Keratinocyte (primary cell): ENCODE measurements around the gene CABLES2. TPM values are rescaled to one million over a fixed set of nuclear protein-coding genes. Genes with fewer than 3 reads are reported as not detected.

ENCODE experiments used
- DNase-seq: peaks from one replicate; pipeline ENCODE4 v3.0.0-alpha.2; 2011; ENCODE audit warnings: low read depth, missing footprints, low spot score
- FAIRE-seq: peaks from 2 replicates; lab custom pipeline; 2011; peaks lifted over from hg19 to GRCh38; lab: Jason Lieb, UNC
- H2AFZ ChIP-seq: 2 replicates; pipeline ENCODE4 v1.6.0; 2012; ENCODE audit warnings: low read length, control low read depth, inconsistent platforms; ENCODE audit not compliant: control insufficient read depth
- H3K27ac ChIP-seq: 2 replicates; pipeline ENCODE4 v1.5.1; 2011; ENCODE audit warnings: low read length; ENCODE audit not compliant: control insufficient read depth, insufficient read depth
- H3K27me3 ChIP-seq: 3 replicates; pipeline ENCODE4 v1.6.0; 2011; ENCODE audit warnings: low read length; ENCODE audit not compliant: control insufficient read depth, insufficient read depth; ENCODE audit errors: extremely low read depth
- H3K36me3 ChIP-seq, 2 experiments: 2 replicates in 1 of 2; 3 replicates in 1 of 2; pipeline ENCODE4 v1.5.1; 2011; ENCODE audit warnings: low read length in 2 of 2, mild to moderate bottlenecking in 1 of 2; ENCODE audit not compliant: control insufficient read depth in 2 of 2, insufficient read depth in 2 of 2; ENCODE audit errors: extremely low read depth in 1 of 2
- H3K4me1 ChIP-seq: 3 replicates; pipeline ENCODE4 v1.5.1; 2011; ENCODE audit warnings: low read length; ENCODE audit not compliant: control insufficient read depth, insufficient read depth; ENCODE audit errors: extremely low read depth
- H3K4me2 ChIP-seq: 3 replicates; pipeline ENCODE4 v1.6.0; 2011; ENCODE audit warnings: low read depth, low read length; ENCODE audit not compliant: control insufficient read depth, insufficient read depth; ENCODE audit errors: extremely low read depth
- H3K4me3 ChIP-seq, 3 experiments: fragments of 200-600 bp in 1 of 3; sonication (generic) in 1 of 3; 2 replicates in 2 of 3; 3 replicates in 1 of 3; pipeline ENCODE4 v1.5.1; 2011 to 2016; ENCODE audit warnings: low read length in 3 of 3, mild to moderate bottlenecking in 3 of 3, control low read depth in 2 of 3, inconsistent platforms in 1 of 3, low read depth in 1 of 3, mixed read lengths in 1 of 3, mixed run types in 1 of 3, moderate library complexity in 1 of 3; ENCODE audit not compliant: control insufficient read depth in 2 of 3, insufficient read depth in 2 of 3; ENCODE audit errors: extremely low read depth in 1 of 3
- H3K79me2 ChIP-seq: 2 replicates; pipeline ENCODE4 v1.6.0; 2012; ENCODE audit warnings: low read length; ENCODE audit not compliant: control insufficient read depth, insufficient read depth
- H3K9ac ChIP-seq: 3 replicates; pipeline ENCODE4 v1.6.0; 2011; ENCODE audit warnings: low read length; ENCODE audit not compliant: control insufficient read depth, insufficient read depth; ENCODE audit errors: extremely low read depth
- H3K9me1 ChIP-seq: 3 replicates; pipeline ENCODE4 v1.6.0; 2011; ENCODE audit warnings: low read length; ENCODE audit not compliant: control insufficient read depth, insufficient read depth; ENCODE audit errors: extremely low read depth
- H3K9me3 ChIP-seq: 2 replicates; pipeline ENCODE4 v1.5.1; 2012; ENCODE audit warnings: low read depth, low read length; ENCODE audit not compliant: control insufficient read depth
- H4K20me1 ChIP-seq: 3 replicates; pipeline ENCODE4 v1.6.0; 2011; ENCODE audit warnings: low read length; ENCODE audit not compliant: control insufficient read depth, insufficient read depth; ENCODE audit errors: extremely low read depth
- EZH2 ChIP-seq: IDR thresholded peaks from one replicate; pipeline ENCODE4 v1.6.1; 2012; ENCODE audit warnings: inconsistent platforms, mild to moderate bottlenecking, low read length, moderate library complexity
- dilution Hi-C: fragments of 300-500 bp; cut with MboI; formaldehyde crosslinking; loops from one replicate; pipeline ENCODE4 v1.7.0; 2020; ENCODE audit warnings: low sequenced_read_pairs; ENCODE audit not compliant: extremely low pct_ligation_motif_present
- polyA plus RNA-seq, 5 experiments: library from polyadenylated mRNA; depleted of rRNA in 3 of 5; stranded (reverse) in 3 of 5; stranded (forward) in 1 of 5; unstranded in 1 of 5; fragments of >200 nt; gene quantifications; 1 replicate in 1 of 5; 2 replicates in 3 of 5; 3 replicates in 1 of 5; pipeline versions ENCODE4 v1.2.1 to v1.2.3, GENCODE V29; 2011 to 2012; ENCODE audit warnings: missing spikeins in 2 of 5, low read depth in 1 of 5, low replicate concordance in 1 of 5
- TF ChIP-seq, protein P1 (sequence below), 3 experiments: IDR thresholded peaks in 1 of 3; conservative IDR thresholded peaks in 1 of 3; optimal IDR thresholded peaks in 1 of 3; 2 replicates in 2 of 3; 3 replicates in 1 of 3; pipeline versions ENCODE3 to v1.5.1; 2011; ENCODE audit warnings: low read length in 3 of 3, mild to moderate bottlenecking in 3 of 3, moderate library complexity in 2 of 3, control low read depth in 1 of 3, inconsistent platforms in 1 of 3; ENCODE audit not compliant: insufficient read depth in 2 of 3; ENCODE audit errors: extremely low read depth in 1 of 3

Gene CABLES2
- polyA plus RNA-seq, 1 donor (not counting 4 experiments of a cell fraction or from before 2014, with no cell fraction given): 2.2 TPM

DNA sequence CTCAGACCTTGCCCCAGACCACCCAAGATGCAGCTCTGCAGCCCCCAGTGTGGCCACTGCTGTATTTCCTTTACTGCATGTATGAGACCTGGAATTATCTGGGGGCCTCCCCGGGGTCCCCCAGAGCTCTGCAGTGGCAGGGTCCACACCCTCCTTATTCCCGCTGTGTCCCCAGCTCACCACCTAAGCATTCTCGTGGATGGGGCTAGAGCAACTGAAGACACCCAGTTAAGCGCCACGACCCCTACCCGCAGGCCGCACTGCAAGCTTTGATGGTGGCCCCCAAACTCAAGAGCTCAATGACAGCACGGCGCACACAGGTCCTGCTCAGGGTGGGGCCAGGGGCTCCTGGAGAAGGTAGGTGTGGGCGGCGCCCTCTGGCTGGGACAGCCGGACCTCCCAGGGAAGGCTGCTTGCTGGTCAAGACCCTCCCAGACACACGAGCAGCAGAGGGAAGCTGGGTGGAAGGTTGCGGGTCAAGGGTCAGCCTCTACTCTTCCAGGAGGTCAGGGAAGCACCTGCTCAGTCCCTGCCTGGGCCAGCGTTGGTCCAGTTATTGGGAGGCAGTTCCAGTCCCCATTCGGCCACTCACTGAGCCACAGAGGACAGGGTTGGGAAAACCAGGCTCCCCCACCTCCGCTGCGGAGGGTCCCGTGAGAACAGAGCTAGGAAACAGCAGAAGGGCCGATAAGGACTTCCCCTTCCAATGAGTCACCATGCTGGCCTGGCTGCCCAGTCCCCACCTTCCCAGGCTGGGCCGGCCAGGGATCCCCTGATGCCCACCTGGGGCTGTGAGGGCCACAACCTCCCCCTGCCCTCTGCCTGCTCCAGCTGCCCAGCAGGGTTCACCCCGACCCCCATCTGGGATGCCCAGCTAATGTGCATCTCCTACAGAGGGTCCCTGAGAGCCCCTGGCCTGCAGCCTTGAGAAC, 42.9 kb downstream of the CABLES2 start:
- DNase-seq: no peak
- no peak overlapping the region for H3K27ac ChIP-seq
- peaks cover 69% of the 10 kb centered on the region for H3K4me1 ChIP-seq
- no peak overlapping the region for H3K9ac ChIP-seq
- H3K36me3 ChIP-seq: peaks cover 5 to 12% of the 10 kb centered on the region in 2 experiments
- H3K4me3 ChIP-seq: peak overlapping the region in 2 of 3 experiments; percentile 92 to 93
- H4K20me1 ChIP-seq: peaks cover 29% of the 10 kb centered on the region
- H3K9me1 ChIP-seq: no peaks in the 10 kb centered on the region
- H3K4me2 ChIP-seq: peak overlapping the region; percentile 96
- H2AFZ ChIP-seq: no peak overlapping the region
- H3K9me3 ChIP-seq: no peaks in the 10 kb centered on the region
- peaks cover 45% of the 10 kb centered on the region for H3K79me2 ChIP-seq
- dilution Hi-C loops: no loop called here
- H3K27me3 ChIP-seq: no peaks in the 10 kb centered on the region
- no peak for FAIRE-seq
- TF ChIP-seq EZH2: no peak
- TF ChIP-seq, protein P1, sequence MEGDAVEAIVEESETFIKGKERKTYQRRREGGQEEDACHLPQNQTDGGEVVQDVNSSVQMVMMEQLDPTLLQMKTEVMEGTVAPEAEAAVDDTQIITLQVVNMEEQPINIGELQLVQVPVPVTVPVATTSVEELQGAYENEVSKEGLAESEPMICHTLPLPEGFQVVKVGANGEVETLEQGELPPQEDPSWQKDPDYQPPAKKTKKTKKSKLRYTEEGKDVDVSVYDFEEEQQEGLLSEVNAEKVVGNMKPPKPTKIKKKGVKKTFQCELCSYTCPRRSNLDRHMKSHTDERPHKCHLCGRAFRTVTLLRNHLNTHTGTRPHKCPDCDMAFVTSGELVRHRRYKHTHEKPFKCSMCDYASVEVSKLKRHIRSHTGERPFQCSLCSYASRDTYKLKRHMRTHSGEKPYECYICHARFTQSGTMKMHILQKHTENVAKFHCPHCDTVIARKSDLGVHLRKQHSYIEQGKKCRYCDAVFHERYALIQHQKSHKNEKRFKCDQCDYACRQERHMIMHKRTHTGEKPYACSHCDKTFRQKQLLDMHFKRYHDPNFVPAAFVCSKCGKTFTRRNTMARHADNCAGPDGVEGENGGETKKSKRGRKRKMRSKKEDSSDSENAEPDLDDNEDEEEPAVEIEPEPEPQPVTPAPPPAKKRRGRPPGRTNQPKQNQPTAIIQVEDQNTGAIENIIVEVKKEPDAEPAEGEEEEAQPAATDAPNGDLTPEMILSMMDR (optimal IDR thresholded peaks at IDR 0.05 in 1 of 3, IDR thresholded peaks at IDR 0.05 in 1 of 3, conservative IDR thresholded peaks at IDR 0.05 in 1 of 3; ENCODE audit: extremely low read depth in 1 of 3, insufficient read depth in 2 of 3, low read length in 3 of 3): no peak

DNA sequence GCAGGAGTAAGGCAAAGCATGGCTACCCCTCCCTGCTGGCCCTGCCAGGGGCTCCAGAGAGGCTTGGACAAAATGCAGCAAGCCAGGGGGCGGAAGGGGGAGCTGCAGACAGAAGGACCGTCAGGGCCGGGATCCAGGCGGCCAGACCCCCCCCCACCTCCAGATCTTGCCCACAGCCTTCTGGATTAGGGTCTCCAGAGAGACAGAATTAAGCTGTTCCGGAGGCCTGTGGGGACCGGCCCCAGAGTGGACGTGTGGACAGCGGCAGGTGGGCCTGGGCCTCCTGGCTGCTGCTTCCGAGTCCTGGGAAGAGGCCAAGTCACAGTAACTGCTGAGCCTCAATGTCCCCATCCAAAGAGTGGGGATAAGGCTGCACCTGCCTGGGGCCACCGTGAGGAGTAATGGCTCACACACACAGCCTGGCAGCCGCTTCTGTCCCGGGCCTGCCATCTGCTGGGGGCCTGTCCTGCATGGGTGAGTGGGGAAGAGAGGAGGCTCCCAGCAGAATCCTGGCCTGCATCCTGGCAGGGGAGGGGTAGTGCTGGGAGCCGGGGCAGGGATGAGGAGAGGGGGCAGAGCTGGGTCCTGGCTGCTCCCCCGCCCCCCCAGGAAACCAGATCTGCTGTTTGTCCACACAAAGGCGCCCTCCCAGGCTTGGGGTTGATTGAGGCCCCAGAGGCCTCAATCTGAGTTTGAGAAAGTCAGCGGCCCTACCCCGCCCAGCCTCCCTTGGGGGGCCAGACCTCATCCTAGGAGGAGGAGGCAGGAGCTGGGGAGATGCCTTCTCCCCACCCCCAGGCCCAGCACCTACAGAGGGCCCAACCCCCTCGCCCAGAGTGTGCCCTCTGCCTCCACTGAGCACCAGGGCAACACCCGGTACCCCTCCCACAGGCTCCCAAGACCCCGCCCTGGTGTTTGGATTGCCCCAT, 43.8 kb downstream of the CABLES2 start:
- Histone ChIP-seq H3K27ac (no peak overlapping the region), H3K4me1 (peaks cover 69% of the 10 kb centered on the region), H3K9ac (no peak overlapping the region), H3K36me3 (peaks cover 5 to 15% of the 10 kb centered on the region in 2 experiments), H3K79me2 (peaks cover 53% of the 10 kb centered on the region), H4K20me1 (peaks cover 33% of the 10 kb centered on the region), H3K9me1 (no peaks in the 10 kb centered on the region), H3K4me3 (no peak overlapping the region), H3K27me3 (no peaks in the 10 kb centered on the region), H3K4me2 (peak overlapping the region; percentile 27), H3K9me3 (no peaks in the 10 kb centered on the region), H2AFZ (no peak overlapping the region)
- dilution Hi-C loops: no loop called here
- TF ChIP-seq, protein P1 (optimal IDR thresholded peaks at IDR 0.05 in 1 of 3, IDR thresholded peaks at IDR 0.05 in 1 of 3, conservative IDR thresholded peaks at IDR 0.05 in 1 of 3; ENCODE audit: extremely low read depth in 1 of 3, insufficient read depth in 2 of 3, low read length in 3 of 3): peak in 2 of 3 experiments; percentile 21 to 61
- TF ChIP-seq EZH2: no peak
- no peak for DNase-seq
- FAIRE-seq: no peak
